ENCODE data around the gene RAD51B. TPM values are rescaled to one million over a fixed set of nuclear protein-coding genes. Genes with fewer than 3 reads are reported as not detected.

RAD51B gene
- total RNA-seq, 4 donors from 2014 or later, result 5.0 to 31.8 (median 20.6) TPM

DNA sequence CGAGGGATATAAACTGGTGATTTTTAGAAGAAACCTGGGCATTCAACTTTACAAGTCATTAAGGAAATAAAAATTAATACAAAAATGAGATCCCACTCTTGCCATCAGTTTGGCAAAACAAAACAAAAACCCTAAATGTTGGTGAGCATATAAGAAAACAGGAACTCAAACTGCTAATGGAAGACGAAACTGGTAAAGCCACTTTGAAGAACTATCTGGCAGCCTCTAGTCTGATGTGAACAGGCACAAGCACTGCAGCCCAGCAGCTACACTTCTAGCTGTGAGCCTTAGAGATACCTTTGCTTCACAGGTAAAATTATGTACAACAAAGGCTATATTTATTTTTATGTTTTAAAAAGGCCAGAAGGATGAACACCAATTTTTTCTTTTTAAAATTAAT lies 513.7 kb downstream of the RAD51B start:
- Histone ChIP-seq H3K4me1 (peaks cover 0 to 16% (median 2%) of the 10 kb centered on the region in 4 donors), H3K9me3 (no peaks in the 10 kb centered on the region), H3K4me3 (no peak overlapping the region), H3K27ac (no peak overlapping the region), H3K36me3 (no peaks in the 10 kb centered on the region), H3K27me3 (no peaks in the 10 kb centered on the region)
- WGBS, 2 donors (ENCODE audit: low coverage in 1 of 2), result 80 to 87% methylated on average over 2 of the region's 2 CpGs
- TF ChIP-seq, protein P1, sequence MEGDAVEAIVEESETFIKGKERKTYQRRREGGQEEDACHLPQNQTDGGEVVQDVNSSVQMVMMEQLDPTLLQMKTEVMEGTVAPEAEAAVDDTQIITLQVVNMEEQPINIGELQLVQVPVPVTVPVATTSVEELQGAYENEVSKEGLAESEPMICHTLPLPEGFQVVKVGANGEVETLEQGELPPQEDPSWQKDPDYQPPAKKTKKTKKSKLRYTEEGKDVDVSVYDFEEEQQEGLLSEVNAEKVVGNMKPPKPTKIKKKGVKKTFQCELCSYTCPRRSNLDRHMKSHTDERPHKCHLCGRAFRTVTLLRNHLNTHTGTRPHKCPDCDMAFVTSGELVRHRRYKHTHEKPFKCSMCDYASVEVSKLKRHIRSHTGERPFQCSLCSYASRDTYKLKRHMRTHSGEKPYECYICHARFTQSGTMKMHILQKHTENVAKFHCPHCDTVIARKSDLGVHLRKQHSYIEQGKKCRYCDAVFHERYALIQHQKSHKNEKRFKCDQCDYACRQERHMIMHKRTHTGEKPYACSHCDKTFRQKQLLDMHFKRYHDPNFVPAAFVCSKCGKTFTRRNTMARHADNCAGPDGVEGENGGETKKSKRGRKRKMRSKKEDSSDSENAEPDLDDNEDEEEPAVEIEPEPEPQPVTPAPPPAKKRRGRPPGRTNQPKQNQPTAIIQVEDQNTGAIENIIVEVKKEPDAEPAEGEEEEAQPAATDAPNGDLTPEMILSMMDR (IDR thresholded peaks at IDR 0.05), result no peak
- no peak for DNase-seq
- intact Hi-C loops (cut with DNase I; ENCODE audit: low total_unique reads) (no loop called here), in situ Hi-C loops (cut with MboI; ENCODE audit: low pct_ligation_motif_present in 1 of 4, low pct_unique_long_range_greater_than_20kb in 1 of 4, low sequenced_read_pairs in 3 of 4) (no loop called here)

DNA sequence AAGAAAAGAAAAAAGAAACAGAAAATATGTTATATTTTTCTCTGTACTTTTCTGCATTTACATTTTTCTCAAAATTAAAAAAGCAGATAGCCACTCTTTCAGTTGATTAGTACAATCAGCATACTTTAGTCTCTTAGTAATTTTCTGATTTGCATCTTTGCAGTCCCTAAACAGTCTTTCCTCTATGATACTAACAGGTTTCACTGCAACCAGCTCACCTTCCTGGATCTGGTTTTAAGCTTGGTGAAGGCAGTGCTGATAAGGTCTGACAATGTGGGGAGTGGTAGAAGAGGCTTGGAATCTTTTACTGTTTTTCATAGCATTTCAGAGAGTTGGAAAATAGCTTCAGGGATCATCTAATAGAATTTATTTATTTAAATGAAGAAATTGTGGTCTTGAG lies 515.7 kb downstream of the RAD51B start:
- H3K4me3 ChIP-seq, result no peak overlapping the region
- no peak overlapping the region for H3K27ac ChIP-seq
- DNase-seq, result no peak
- intact Hi-C loops (cut with DNase I; ENCODE audit: low total_unique reads), result no loop called here
- no peaks in the 10 kb centered on the region for H3K9me3 ChIP-seq
- in situ Hi-C loops (cut with MboI; ENCODE audit: low pct_ligation_motif_present in 1 of 4, low pct_unique_long_range_greater_than_20kb in 1 of 4, low sequenced_read_pairs in 3 of 4), result no loop called here
- TF ChIP-seq EP300 (IDR thresholded peaks at IDR 0.05; ENCODE audit: low read depth) (no peak), POLR2AphosphoS5 (IDR thresholded peaks at IDR 0.05) (no peak), POLR2A (IDR thresholded peaks at IDR 0.05) (no peak)
- TF ChIP-seq, protein P1 (IDR thresholded peaks at IDR 0.05), result no peak
- H3K27me3 ChIP-seq, result no peaks in the 10 kb centered on the region
- H3K4me1 ChIP-seq, result peaks cover 0 to 16% (median 2%) of the 10 kb centered on the region in 4 donors
- no peaks in the 10 kb centered on the region for H3K36me3 ChIP-seq

DNA sequence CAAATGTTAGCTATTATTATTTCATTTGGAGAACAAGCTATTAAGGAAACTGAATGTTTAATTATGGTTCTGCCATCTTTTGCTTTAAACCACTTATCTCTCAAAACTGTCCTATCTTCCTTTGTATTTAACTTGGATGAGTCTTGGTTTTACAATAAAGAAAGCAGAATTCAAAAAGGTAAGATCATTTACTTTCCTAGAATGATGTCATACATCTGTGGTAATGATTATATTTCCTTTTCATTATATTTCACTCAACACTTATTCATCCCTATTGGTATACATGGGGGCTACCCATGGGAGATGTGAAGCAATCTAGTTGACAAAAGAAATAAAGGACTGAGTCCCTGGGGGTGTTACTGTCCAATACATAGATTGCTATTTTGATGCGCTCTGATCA lies 516.6 kb downstream of the RAD51B start:
- DNase-seq, result no peak
- no peak overlapping the region for H3K27ac ChIP-seq
- intact Hi-C loops (cut with DNase I; ENCODE audit: low total_unique reads) (no loop called here), in situ Hi-C loops (cut with MboI; ENCODE audit: low pct_ligation_motif_present in 1 of 4, low pct_unique_long_range_greater_than_20kb in 1 of 4, low sequenced_read_pairs in 3 of 4) (no loop called here)
- peaks cover 0 to 17% (median 2%) of the 10 kb centered on the region in 4 donors for H3K4me1 ChIP-seq
- H3K4me3 ChIP-seq, result no peak overlapping the region
- H3K36me3 ChIP-seq, result no peaks in the 10 kb centered on the region
- WGBS, 2 donors (ENCODE audit: low coverage in 1 of 2), result 97% methylated on average over 1 of the region's 1 CpG; no CpG with 5 or more reads in 1 of the 2 donors
- H3K27me3 ChIP-seq, result no peaks in the 10 kb centered on the region
- H3K9me3 ChIP-seq, result no peaks in the 10 kb centered on the region
- TF ChIP-seq POLR2A (IDR thresholded peaks at IDR 0.05), result no peak
- no peak for TF ChIP-seq EP300 (IDR thresholded peaks at IDR 0.05; ENCODE audit: low read depth)
- no peak for TF ChIP-seq POLR2AphosphoS5 (IDR thresholded peaks at IDR 0.05)
- TF ChIP-seq, protein P1 (IDR thresholded peaks at IDR 0.05), result no peak

DNA sequence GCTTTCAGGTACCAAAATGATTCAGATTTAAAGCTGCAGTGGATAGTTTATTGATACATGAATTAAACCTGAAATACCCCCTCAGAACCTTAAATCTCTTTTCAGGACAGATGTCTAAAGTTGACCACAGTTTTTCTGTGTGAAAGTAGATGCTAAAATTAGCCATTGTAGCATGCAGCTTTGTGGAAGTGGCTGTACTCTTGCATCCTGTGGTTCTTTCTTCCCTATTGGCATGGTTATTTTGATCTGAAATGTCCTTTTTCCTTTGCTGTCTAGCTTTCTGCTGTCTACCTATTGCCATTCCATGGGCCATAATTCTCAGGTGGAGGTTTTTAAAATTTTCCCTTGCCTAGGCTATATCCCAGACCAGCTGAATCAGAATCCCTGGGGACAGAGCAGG lies 517.7 kb downstream of the RAD51B start:
- in situ Hi-C loops (cut with MboI; ENCODE audit: low pct_ligation_motif_present in 1 of 4, low pct_unique_long_range_greater_than_20kb in 1 of 4, low sequenced_read_pairs in 3 of 4), result no loop called here
- Histone ChIP-seq H3K4me1 (peaks cover 0 to 23% (median under 1%) of the 10 kb centered on the region in 4 donors), H3K27me3 (no peaks in the 10 kb centered on the region), H3K27ac (no peak overlapping the region), H3K4me3 (no peak overlapping the region), H3K36me3 (no peaks in the 10 kb centered on the region), H3K9me3 (no peaks in the 10 kb centered on the region)
- DNase-seq, result no peak
- intact Hi-C loops (cut with DNase I; ENCODE audit: low total_unique reads), result no loop called here
- no peak for TF ChIP-seq EP300 (IDR thresholded peaks at IDR 0.05; ENCODE audit: low read depth)
- TF ChIP-seq, protein P1 (IDR thresholded peaks at IDR 0.05), result no peak
